Right atrium auricular region (tissue), 2 donors: ENCODE results near the gene RGS6. TPM values are rescaled to one million over a fixed set of nuclear protein-coding genes. Genes with fewer than 3 reads are reported as not detected.

Experiments used
- DNase-seq: peaks from one replicate; pipeline ENCODE4 v3.0.0-alpha.2; 2019; ENCODE audit warnings: low spot score
- H3K27ac ChIP-seq, 2 donors: fragments of 200-600 bp; sonication (generic); 1 replicate in 1 of 2; 2 replicates in 1 of 2; pipeline ENCODE4 v1.5.1; 2016 to 2019
- H3K27me3 ChIP-seq, 2 donors: fragments of 200-600 bp; sonication (generic); one replicate each; pipeline versions ENCODE4 v1.5.1 to v1.6.0; 2017 to 2019
- H3K36me3 ChIP-seq: fragments of 200-600 bp; sonication (generic); one replicate; pipeline ENCODE4 v1.5.1; 2016
- H3K4me1 ChIP-seq, 2 donors: fragments of 200-600 bp; sonication (generic); one replicate each; pipeline versions ENCODE4 v1.5.1 to v1.6.0; 2017 to 2019
- H3K4me3 ChIP-seq, 2 donors: fragments of 200-600 bp; sonication (generic); 1 replicate in 1 of 2; 2 replicates in 1 of 2; pipeline ENCODE4 v1.5.1; 2017 to 2019; ENCODE audit warnings: mild to moderate bottlenecking in 1 of 2, moderate library complexity in 1 of 2
- H3K9me3 ChIP-seq, 2 donors: fragments of 200-600 bp; sonication (generic); one replicate each; pipeline ENCODE4 v1.5.1; 2019
- total RNA-seq, 2 donors: library from RNA; depleted of rRNA; stranded (reverse); fragments of >200 nt; gene quantifications; one replicate each; pipeline ENCODE4 v1.1.0, GENCODE V29; 2016
- TF ChIP-seq, protein P1 (sequence below), 2 donors: fragments of 200-600 bp; sonication (generic); IDR thresholded peaks; one replicate each; pipeline ENCODE4 v1.5.1; 2019; ENCODE audit warnings: antibody characterized with exemption in 2 of 2

RGS6 gene
- total RNA-seq, 2 donors from 2014 or later: 12.1 to 13.1 TPM

DNA sequence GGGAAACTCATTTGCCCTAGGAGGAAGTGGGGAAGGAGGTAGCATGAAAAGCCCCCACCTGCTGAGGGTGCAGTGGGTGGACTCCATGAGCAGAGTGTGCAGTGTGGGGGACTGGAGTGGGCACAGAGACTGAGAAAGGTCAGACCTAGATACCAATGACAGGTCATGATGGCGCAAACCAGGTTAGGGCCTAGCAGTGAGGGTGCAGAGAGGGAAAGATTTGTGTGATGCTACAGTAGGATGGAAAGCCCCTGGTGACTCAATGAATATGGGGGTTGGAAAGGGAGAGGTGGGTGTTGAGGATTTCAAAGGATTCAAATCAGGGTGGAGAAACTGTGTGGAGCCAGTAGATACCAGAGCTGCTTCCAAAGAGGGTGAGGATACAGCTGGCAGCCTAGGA is 642.5 kb downstream of the RGS6 start:
- no peaks in the 10 kb centered on the region for H3K9me3 ChIP-seq
- H3K27ac ChIP-seq: peak overlapping the region; percentile 50 to 72
- TF ChIP-seq, protein P1, sequence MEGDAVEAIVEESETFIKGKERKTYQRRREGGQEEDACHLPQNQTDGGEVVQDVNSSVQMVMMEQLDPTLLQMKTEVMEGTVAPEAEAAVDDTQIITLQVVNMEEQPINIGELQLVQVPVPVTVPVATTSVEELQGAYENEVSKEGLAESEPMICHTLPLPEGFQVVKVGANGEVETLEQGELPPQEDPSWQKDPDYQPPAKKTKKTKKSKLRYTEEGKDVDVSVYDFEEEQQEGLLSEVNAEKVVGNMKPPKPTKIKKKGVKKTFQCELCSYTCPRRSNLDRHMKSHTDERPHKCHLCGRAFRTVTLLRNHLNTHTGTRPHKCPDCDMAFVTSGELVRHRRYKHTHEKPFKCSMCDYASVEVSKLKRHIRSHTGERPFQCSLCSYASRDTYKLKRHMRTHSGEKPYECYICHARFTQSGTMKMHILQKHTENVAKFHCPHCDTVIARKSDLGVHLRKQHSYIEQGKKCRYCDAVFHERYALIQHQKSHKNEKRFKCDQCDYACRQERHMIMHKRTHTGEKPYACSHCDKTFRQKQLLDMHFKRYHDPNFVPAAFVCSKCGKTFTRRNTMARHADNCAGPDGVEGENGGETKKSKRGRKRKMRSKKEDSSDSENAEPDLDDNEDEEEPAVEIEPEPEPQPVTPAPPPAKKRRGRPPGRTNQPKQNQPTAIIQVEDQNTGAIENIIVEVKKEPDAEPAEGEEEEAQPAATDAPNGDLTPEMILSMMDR (IDR thresholded peaks at IDR 0.05): no peak
- DNase-seq: no peak
- no peaks in the 10 kb centered on the region for H3K36me3 ChIP-seq
- no peaks in the 10 kb centered on the region for H3K27me3 ChIP-seq
- H3K4me3 ChIP-seq: no peak overlapping the region
- peaks cover 0 to 16% of the 10 kb centered on the region in 2 donors for H3K4me1 ChIP-seq

DNA sequence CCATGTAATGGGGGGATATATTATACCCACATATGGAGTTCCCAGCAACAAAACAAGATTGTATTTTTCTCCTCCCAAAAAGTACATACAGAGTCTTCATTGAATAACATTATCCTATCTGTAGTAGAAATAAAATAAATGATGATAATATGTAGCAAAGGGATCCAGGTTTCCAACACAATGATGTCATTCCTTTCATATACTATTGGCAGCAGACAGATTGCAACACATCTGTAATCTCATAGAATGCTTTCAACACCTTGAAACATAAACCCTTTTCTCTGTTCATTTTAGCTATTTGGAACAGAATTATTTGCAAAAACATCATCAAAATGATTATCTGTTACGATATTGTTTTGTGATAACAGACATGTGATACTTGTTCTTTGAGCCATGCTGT is 644.0 kb downstream of the RGS6 start:
- no peaks in the 10 kb centered on the region for H3K27me3 ChIP-seq
- no peak overlapping the region for H3K27ac ChIP-seq
- no peaks in the 10 kb centered on the region for H3K36me3 ChIP-seq

DNA sequence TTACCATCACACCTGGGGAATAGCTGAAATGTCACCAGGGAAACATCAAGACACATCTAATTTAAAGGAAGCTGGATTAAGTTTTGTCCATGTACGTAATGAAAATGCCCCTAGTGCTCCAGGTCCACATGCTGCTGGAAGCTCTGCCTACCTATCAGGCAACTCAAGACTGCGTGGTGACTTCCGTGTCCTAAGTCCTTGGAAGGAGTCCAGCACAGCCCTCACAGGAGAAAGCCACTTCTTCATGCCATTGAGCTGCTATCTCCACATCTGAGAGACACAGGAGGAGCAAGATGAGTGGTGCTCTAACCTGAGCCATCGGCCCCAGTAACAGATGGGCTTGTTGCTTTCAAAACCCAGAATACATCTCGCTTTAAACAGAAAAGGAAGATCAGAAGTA is 645.3 kb downstream of the RGS6 start:
- DNase-seq: no peak
- Histone ChIP-seq H3K27ac (no peak overlapping the region), H3K9me3 (no peaks in the 10 kb centered on the region), H3K4me1 (peaks cover 0 to 16% of the 10 kb centered on the region in 2 donors), H3K36me3 (no peaks in the 10 kb centered on the region), H3K27me3 (no peaks in the 10 kb centered on the region), H3K4me3 (no peak overlapping the region)
- TF ChIP-seq, protein P1 (IDR thresholded peaks at IDR 0.05): no peak

More for the DNA sequence above, 644.0 kb downstream of the RGS6 start:
- Histone ChIP-seq H3K9me3 (no peaks in the 10 kb centered on the region), H3K4me1 (peaks cover 0 to 16% of the 10 kb centered on the region in 2 donors), H3K4me3 (no peak overlapping the region)
- TF ChIP-seq, protein P1 (IDR thresholded peaks at IDR 0.05): no peak
- DNase-seq: no peak

GRCh38 chr14:72578514-72578913 is 646.3 kb downstream of the RGS6 start:
- TF ChIP-seq, protein P1 (IDR thresholded peaks at IDR 0.05): no peak
- Histone ChIP-seq H3K27ac (no peak overlapping the region), H3K27me3 (no peaks in the 10 kb centered on the region), H3K36me3 (no peaks in the 10 kb centered on the region), H3K4me3 (no peak overlapping the region), H3K9me3 (no peaks in the 10 kb centered on the region), H3K4me1 (peaks cover 0 to 16% of the 10 kb centered on the region in 2 donors)
- DNase-seq: no peak

- TF ChIP-seq, protein P1 (IDR thresholded peaks at IDR 0.05): no peak
- no peaks in the 10 kb centered on the region for H3K27me3 ChIP-seq
- DNase-seq: no peak
- no peaks in the 10 kb centered on the region for H3K9me3 ChIP-seq
- no peaks in the 10 kb centered on the region for H3K4me1 ChIP-seq
- H3K27ac ChIP-seq: no peak overlapping the region
- no peaks in the 10 kb centered on the region for H3K36me3 ChIP-seq
- H3K4me3 ChIP-seq: no peak overlapping the region
These were observed 650.4 kb downstream of the RGS6 start for GRCh38 chr14:72582582-72582981.
